ENCODE results near the gene CCL7.

CCL7 gene

DNA sequence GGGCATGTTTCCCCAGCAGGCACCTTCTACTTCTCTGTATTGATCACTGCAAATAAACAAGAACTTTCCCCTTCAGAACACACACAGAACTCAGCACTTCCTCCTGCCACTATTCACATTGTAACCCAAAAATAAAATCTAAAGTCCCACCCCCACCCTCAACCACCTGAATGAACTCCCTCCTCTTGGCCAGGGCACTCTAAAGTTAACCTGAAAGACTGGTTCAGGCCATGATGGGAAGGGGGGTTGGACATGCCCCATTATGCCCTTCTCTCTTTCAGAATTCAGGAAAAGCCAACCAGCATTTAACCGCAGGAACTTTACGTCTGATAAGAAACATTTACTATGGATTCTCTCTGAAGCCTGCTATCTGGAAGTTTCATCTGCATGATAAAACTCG, 42.3 kb upstream of the CCL7 start:
- TF ChIP-seq, protein P1, sequence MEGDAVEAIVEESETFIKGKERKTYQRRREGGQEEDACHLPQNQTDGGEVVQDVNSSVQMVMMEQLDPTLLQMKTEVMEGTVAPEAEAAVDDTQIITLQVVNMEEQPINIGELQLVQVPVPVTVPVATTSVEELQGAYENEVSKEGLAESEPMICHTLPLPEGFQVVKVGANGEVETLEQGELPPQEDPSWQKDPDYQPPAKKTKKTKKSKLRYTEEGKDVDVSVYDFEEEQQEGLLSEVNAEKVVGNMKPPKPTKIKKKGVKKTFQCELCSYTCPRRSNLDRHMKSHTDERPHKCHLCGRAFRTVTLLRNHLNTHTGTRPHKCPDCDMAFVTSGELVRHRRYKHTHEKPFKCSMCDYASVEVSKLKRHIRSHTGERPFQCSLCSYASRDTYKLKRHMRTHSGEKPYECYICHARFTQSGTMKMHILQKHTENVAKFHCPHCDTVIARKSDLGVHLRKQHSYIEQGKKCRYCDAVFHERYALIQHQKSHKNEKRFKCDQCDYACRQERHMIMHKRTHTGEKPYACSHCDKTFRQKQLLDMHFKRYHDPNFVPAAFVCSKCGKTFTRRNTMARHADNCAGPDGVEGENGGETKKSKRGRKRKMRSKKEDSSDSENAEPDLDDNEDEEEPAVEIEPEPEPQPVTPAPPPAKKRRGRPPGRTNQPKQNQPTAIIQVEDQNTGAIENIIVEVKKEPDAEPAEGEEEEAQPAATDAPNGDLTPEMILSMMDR (conservative IDR thresholded peaks at IDR 0.05) = no peak
- H3K27ac ChIP-seq = no peak overlapping the region

DNA sequence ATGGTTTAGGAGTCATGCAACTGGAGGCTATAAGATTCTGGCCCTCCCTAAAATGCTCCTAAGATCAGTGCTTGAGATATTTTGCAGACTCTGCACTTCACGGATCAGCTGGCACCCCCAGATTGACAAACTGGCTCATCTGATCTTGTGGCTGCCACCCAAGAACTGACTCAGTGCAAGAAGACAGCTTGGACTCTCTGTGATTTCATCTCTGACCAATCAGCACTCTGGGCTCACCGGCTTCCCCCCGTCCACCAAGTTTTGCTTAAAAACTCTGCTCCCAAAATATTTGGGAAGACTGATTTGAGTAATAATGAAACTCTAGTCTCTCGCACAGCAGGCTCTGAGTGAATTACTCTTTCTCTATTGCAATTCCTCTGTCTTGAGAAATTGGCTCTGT, 41.2 kb upstream of the CCL7 start:
- TF ChIP-seq, protein P1 (conservative IDR thresholded peaks at IDR 0.05) = no peak
- H3K27ac ChIP-seq = no peak overlapping the region

DNA sequence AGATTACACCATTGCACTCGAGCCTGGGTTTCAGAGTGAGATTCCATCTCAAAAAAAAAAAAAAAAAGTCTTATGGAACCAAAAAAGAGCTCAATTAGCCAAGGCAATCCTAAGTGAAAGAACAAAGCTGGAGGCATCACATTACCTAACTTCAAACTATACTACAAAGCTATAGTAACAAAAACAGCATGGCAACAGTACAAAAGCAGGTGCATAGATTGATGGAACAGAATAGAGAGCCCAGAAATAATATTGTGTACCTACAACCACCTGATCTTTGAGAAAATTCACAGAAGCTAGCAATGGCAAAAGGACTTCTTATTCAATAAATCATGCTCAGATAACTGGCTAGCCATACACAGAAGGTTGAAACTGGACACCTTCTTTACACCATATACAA, 39.7 kb upstream of the CCL7 start:
- TF ChIP-seq, protein P1 (conservative IDR thresholded peaks at IDR 0.05) = no peak
- no peak overlapping the region for H3K27ac ChIP-seq

DNA sequence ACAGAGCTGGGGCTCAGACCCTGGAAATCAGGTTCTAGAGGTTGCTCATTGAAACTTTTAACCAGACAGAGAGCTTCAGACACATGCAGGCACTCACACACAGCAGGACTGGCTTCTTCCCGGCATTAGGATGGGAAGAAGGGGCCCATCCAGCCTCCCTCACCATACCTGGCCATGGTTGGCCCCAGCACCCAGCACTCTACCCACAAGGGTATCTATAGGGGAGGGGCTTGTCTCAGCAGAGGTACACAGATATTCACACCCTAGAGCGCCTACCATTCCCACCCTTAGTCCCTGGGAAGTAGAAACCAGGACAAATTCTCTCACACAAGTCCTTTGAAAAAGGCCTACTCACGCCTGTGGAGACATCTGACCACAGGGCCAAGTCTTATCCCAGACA, 35.4 kb upstream of the CCL7 start:
- peak overlapping the region; percentile 43 for H3K27ac ChIP-seq
- TF ChIP-seq, protein P1 (conservative IDR thresholded peaks at IDR 0.05) = no peak

DNA sequence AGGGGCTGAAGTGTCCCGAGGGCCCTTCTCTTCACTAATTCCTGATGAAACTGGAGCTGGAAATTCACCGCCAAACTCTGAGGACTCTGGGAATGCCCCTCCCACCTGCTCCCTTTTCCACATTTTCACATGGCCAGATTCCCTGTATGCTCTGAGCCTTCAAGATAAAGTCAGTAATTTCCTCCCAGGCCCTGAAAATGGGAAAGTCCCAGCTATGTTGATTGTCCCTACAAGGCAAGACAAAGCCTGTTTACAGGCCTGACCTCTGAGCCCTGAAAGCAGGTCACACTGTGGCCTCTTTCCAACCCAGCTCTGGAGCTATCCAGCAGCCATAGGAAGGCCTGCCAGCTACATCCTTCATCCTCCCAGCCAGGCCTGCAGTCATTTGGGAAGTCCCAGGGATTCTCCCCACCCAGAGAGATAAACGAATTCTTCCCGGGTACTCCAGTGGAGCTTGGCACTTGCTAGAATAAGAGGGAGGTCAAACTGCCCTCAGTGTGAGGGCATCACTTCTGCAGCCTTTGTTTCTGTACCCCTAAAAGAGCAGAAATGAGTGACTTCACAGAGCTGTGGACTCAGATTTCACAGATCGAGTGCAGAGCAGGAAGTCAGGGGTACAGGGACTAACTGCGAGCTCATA, 34.5 kb upstream of the CCL7 start:
- TF ChIP-seq, protein P1 (conservative IDR thresholded peaks at IDR 0.05) = no peak
- H3K27ac ChIP-seq = peak overlapping the region; percentile 43

DNA sequence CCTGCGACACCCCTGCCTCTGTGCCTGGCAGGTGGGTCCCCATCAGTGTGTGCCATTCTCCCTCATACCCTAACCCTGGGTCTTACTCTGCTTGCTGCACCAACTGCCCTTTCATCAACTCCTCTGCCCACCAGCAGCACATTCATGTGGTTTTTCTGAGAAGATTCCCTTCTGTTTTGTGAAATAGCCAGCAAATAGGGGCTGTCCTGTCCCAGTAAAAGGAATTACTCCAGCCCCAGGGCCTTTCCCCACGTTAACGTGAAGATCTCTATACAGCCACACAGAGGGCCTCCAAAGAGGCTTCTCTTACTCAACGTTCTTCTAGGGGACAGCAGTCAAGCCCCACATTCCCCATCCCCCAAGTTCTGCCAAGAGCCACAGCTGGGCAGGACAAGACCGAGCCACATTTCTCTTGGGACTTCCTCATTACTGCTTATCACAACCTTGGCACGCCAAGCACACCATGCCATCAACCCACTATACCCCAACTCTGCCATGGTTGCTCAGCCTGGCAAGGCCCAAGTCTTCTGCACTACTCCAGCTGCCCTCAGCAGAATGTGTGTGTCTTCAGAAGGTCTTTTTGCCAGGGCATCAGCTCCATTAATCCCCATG, 33.6 kb upstream of the CCL7 start:
- H3K27ac ChIP-seq = no peak overlapping the region
- TF ChIP-seq, protein P1 (conservative IDR thresholded peaks at IDR 0.05) = no peak

DNA sequence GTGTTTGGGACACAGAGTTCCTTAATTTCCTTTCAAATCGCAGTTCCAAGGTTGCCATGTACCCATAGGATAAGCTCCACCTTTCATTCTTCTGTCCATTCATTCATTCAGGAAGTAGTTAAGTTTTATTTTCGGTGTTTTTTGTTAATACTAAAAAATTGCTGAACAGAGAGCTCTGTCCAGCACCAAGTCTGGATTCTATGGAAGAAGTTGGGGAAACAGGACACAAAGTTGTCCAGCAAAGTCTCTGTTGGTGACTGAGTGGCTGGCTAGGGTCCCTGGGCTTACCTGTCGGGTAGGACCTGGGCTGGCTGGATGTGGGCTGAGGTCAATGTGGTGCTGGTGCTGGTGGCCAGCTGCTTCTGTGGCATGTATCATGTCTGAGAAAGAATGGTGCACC, 32.6 kb upstream of the CCL7 start:
- no peak overlapping the region for H3K27ac ChIP-seq

More for the DNA sequence above, 32.6 kb upstream of the CCL7 start:
- TF ChIP-seq, protein P1 (conservative IDR thresholded peaks at IDR 0.05) = no peak

Measured in VCaP (cell line).